Astrocyte (in vitro differentiated cells and primary cell): ENCODE data around the gene SPON1. TPM values are rescaled to one million over a fixed set of nuclear protein-coding genes. Genes with fewer than 3 reads are reported as not detected.

Experiments used
- DNase-seq: peaks from one replicate; pipeline ENCODE4 v3.0.0-alpha.2; 2010; ENCODE audit warnings: low read depth
- FAIRE-seq: peaks from 2 replicates; lab custom pipeline; 2011; peaks lifted over from hg19 to GRCh38; lab: Jason Lieb, UNC
- H2AFZ ChIP-seq: 2 replicates; pipeline ENCODE4 v1.6.0; 2012; ENCODE audit warnings: low read depth, low read length, inconsistent platforms
- H3K27ac ChIP-seq: 2 replicates; pipeline ENCODE4 v1.5.1; 2011; ENCODE audit warnings: low read depth, low read length, inconsistent platforms
- H3K27me3 ChIP-seq: 2 replicates; pipeline ENCODE4 v1.6.0; 2011; ENCODE audit warnings: low read length, inconsistent platforms; ENCODE audit not compliant: insufficient read depth
- H3K36me3 ChIP-seq: 2 replicates; pipeline ENCODE4 v1.5.1; 2011; ENCODE audit warnings: low read length, inconsistent platforms; ENCODE audit not compliant: insufficient read depth
- H3K4me1 ChIP-seq: 2 replicates; pipeline ENCODE4 v1.5.1; 2011; ENCODE audit warnings: low read length, inconsistent platforms; ENCODE audit not compliant: insufficient read depth
- H3K4me2 ChIP-seq: 2 replicates; pipeline ENCODE4 v1.6.0; 2012; ENCODE audit warnings: low read length, inconsistent platforms
- H3K4me3 ChIP-seq: 2 replicates; pipeline ENCODE4 v1.5.1; 2011; ENCODE audit warnings: low read depth, mild to moderate bottlenecking, low read length, inconsistent platforms; ENCODE audit not compliant: insufficient read depth
- H3K79me2 ChIP-seq: 2 replicates; pipeline ENCODE4 v1.6.0; 2012; ENCODE audit warnings: mild to moderate bottlenecking, low read length, inconsistent platforms; ENCODE audit not compliant: insufficient read depth
- H3K9ac ChIP-seq: 2 replicates; pipeline ENCODE4 v1.6.0; 2012; ENCODE audit warnings: mild to moderate bottlenecking, low read length, inconsistent platforms
- H3K9me3 ChIP-seq: 2 replicates; pipeline ENCODE4 v1.5.1; 2012; ENCODE audit warnings: low read depth, mild to moderate bottlenecking, low read length, inconsistent platforms; ENCODE audit not compliant: insufficient read depth
- H4K20me1 ChIP-seq: 2 replicates; pipeline ENCODE4 v1.6.0; 2012; ENCODE audit warnings: low read length, inconsistent platforms; ENCODE audit not compliant: insufficient read depth
- H3K27ac Mint-ChIP-seq: one replicate; pipeline ENCODE4 v1.8.0; 2021; ENCODE audit warnings: mild to moderate bottlenecking, mixed read lengths; ENCODE audit not compliant: unreplicated experiment
- H3K27me3 Mint-ChIP-seq: one replicate; pipeline ENCODE4 v1.8.0; 2021; ENCODE audit warnings: low read depth, mixed read lengths; ENCODE audit not compliant: unreplicated experiment
- H3K36me3 Mint-ChIP-seq: one replicate; pipeline ENCODE4 v1.8.0; 2021; ENCODE audit warnings: low read depth, mixed read lengths; ENCODE audit not compliant: unreplicated experiment
- H3K4me1 Mint-ChIP-seq: one replicate; pipeline ENCODE4 v1.8.0; 2021; ENCODE audit warnings: low read depth, mixed read lengths; ENCODE audit not compliant: unreplicated experiment
- H3K4me3 Mint-ChIP-seq: one replicate; pipeline ENCODE4 v1.8.0; 2021; ENCODE audit warnings: mild to moderate bottlenecking, moderate library complexity, mixed read lengths; ENCODE audit not compliant: unreplicated experiment
- H3K9me3 Mint-ChIP-seq: one replicate; pipeline ENCODE4 v1.8.0; 2021; ENCODE audit warnings: mild to moderate bottlenecking, mixed read lengths; ENCODE audit not compliant: unreplicated experiment
- EZH2 ChIP-seq: IDR thresholded peaks from 2 replicates; pipeline ENCODE4 v1.6.1; 2012; ENCODE audit warnings: mild to moderate bottlenecking, low read length, inconsistent platforms; ENCODE audit not compliant: insufficient read depth
- total RNA-seq: library from RNA; stranded (reverse); gene quantifications from 2 replicates; pipeline ENCODE4 v1.2.1, GENCODE V29; 2021
- TF ChIP-seq, protein P1 (sequence below): IDR thresholded peaks from 2 replicates; pipeline ENCODE4 v1.5.1; 2011; ENCODE audit warnings: low read depth, mild to moderate bottlenecking, inconsistent platforms, low read length, moderate library complexity; ENCODE audit not compliant: insufficient read depth

Gene SPON1
- total RNA-seq, 1 donor from 2014 or later, result 2.0 TPM

DNA sequence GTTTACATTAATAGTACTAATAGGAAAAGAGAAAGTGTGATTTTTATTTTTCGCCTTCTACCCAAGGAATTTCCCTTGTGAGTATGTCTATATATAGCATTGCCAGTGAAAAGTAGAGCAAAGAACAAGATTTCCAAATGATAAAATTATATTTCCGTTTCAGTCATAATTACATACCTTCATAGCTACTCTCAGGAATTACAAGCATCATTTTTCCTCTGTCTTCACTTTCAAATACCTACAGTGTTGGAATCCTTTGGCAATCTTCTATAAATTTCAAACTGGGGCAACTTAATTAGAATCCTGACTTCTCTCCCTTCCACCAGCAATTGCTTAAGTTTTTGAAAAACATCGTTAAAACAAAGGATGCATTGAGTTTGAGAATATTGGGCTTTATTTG lies 35.5 kb upstream of the SPON1 start:
- no peaks in the 10 kb centered on the region for H3K27me3 ChIP-seq
- no peak overlapping the region for H3K4me3 Mint-ChIP-seq
- H3K36me3 ChIP-seq, result no peaks in the 10 kb centered on the region
- peaks cover 2% of the 10 kb centered on the region for H3K9me3 Mint-ChIP-seq
- no peaks in the 10 kb centered on the region for H3K27me3 Mint-ChIP-seq
- H3K36me3 Mint-ChIP-seq, result no peaks in the 10 kb centered on the region
- H3K4me1 Mint-ChIP-seq, result peaks cover 14% of the 10 kb centered on the region
- no peak for TF ChIP-seq EZH2
- TF ChIP-seq, protein P1, sequence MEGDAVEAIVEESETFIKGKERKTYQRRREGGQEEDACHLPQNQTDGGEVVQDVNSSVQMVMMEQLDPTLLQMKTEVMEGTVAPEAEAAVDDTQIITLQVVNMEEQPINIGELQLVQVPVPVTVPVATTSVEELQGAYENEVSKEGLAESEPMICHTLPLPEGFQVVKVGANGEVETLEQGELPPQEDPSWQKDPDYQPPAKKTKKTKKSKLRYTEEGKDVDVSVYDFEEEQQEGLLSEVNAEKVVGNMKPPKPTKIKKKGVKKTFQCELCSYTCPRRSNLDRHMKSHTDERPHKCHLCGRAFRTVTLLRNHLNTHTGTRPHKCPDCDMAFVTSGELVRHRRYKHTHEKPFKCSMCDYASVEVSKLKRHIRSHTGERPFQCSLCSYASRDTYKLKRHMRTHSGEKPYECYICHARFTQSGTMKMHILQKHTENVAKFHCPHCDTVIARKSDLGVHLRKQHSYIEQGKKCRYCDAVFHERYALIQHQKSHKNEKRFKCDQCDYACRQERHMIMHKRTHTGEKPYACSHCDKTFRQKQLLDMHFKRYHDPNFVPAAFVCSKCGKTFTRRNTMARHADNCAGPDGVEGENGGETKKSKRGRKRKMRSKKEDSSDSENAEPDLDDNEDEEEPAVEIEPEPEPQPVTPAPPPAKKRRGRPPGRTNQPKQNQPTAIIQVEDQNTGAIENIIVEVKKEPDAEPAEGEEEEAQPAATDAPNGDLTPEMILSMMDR, result no peak
- H3K4me2 ChIP-seq, result no peak overlapping the region
- FAIRE-seq, result no peak
- no peaks in the 10 kb centered on the region for H3K4me1 ChIP-seq
- no peak overlapping the region for H3K9ac ChIP-seq
- no peak for DNase-seq
- H3K4me3 ChIP-seq, result no peak overlapping the region
- no peak overlapping the region for H3K27ac ChIP-seq
- no peak overlapping the region for H2AFZ ChIP-seq
- no peaks in the 10 kb centered on the region for H3K9me3 ChIP-seq
- no peak overlapping the region for H3K27ac Mint-ChIP-seq
- no peaks in the 10 kb centered on the region for H3K79me2 ChIP-seq
- no peaks in the 10 kb centered on the region for H4K20me1 ChIP-seq

- H2AFZ ChIP-seq, result no peak overlapping the region
- Mint-ChIP-seq H3K4me1 (peaks cover 14% of the 10 kb centered on the region), H3K36me3 (no peaks in the 10 kb centered on the region), H3K9me3 (peaks cover 2% of the 10 kb centered on the region), H3K4me3 (no peak overlapping the region), H3K27ac (no peak overlapping the region), H3K27me3 (no peaks in the 10 kb centered on the region)
- DNase-seq, result no peak
- H3K79me2 ChIP-seq, result no peaks in the 10 kb centered on the region
- H3K4me1 ChIP-seq, result no peaks in the 10 kb centered on the region
- no peak for FAIRE-seq
- H3K9me3 ChIP-seq, result no peaks in the 10 kb centered on the region
- H3K27me3 ChIP-seq, result no peaks in the 10 kb centered on the region
- H4K20me1 ChIP-seq, result no peaks in the 10 kb centered on the region
- H3K4me3 ChIP-seq, result no peak overlapping the region
- no peak overlapping the region for H3K9ac ChIP-seq
- no peak overlapping the region for H3K4me2 ChIP-seq
- H3K27ac ChIP-seq, result no peak overlapping the region
- H3K36me3 ChIP-seq, result no peaks in the 10 kb centered on the region
- TF ChIP-seq, protein P1, result no peak
- TF ChIP-seq EZH2, result no peak
These were observed 35.0 kb upstream of the SPON1 start for GRCh38 chr11:13927481-13927880.

DNA sequence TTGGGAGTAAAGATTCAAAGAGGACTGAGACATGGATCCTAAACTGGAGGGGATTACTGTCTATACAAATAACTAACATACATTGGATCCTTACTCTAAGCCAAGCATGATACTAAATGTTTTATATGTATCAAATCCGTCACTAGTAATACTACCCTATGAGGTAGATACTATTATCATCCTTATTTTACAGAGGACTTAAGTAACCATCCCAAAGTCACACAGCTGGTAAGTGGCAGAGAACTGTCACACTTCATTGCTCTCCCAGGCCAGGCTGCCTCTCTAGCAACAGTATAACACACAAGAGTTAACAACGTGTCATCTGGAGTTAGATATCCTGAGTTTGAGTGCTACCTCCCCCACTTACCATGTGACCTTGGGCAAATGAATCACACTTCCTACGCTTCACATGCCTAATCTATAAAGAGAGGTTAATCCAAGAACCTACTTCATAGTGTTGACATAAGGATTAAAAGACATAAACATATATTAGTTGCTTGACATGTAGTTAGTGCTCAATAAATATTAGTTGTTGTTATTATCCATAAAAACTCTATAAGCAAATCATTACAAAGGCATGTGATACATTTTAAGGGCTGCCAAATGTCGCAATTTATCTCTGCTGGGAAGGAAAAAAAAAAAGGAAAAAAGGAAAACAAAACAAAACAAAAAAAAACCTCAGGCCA lies 33.8 kb upstream of the SPON1 start:
- H3K4me1 Mint-ChIP-seq, result peaks cover 14% of the 10 kb centered on the region
- TF ChIP-seq, protein P1, result no peak
- TF ChIP-seq EZH2, result no peak
- FAIRE-seq (peak; percentile 47), DNase-seq (peak; percentile 52)
- peaks cover 2% of the 10 kb centered on the region for H3K9me3 Mint-ChIP-seq
- Histone ChIP-seq H3K4me1 (no peaks in the 10 kb centered on the region), H3K79me2 (no peaks in the 10 kb centered on the region), H4K20me1 (no peaks in the 10 kb centered on the region), H3K9ac (no peak overlapping the region), H3K4me3 (no peak overlapping the region), H3K9me3 (no peaks in the 10 kb centered on the region), H2AFZ (no peak overlapping the region), H3K36me3 (no peaks in the 10 kb centered on the region), H3K27ac (no peak overlapping the region), H3K27me3 (no peaks in the 10 kb centered on the region), H3K4me2 (peak overlapping the region; percentile 23)
- H3K36me3 Mint-ChIP-seq, result no peaks in the 10 kb centered on the region
- H3K4me3 Mint-ChIP-seq, result no peak overlapping the region
- H3K27me3 Mint-ChIP-seq, result no peaks in the 10 kb centered on the region
- H3K27ac Mint-ChIP-seq, result peak overlapping the region; percentile 75
